Fibroblast of the aortic adventitia (primary cell): ENCODE data around the gene MYL5. TPM values are rescaled to one million over a fixed set of nuclear protein-coding genes. Genes with fewer than 3 reads are reported as not detected.

ENCODE experiments used
- DNase-seq: peaks from one replicate; pipeline ENCODE4 v3.0.0-alpha.2; 2010; ENCODE audit warnings: low read depth
- H3K4me3 ChIP-seq: 2 replicates; pipeline ENCODE4 v1.5.1; 2011; ENCODE audit warnings: low read depth, mild to moderate bottlenecking, control low read depth, low read length, moderate library complexity
- total RNA-seq: library from RNA; depleted of rRNA; stranded (reverse); fragments of >200 nt; gene quantifications from 2 replicates; pipeline ENCODE4 v1.2.3, GENCODE V29; 2012; ENCODE audit warnings: low replicate concordance
- TF ChIP-seq, protein P1 (sequence below): IDR thresholded peaks from 2 replicates; pipeline ENCODE4 v1.5.1; 2011; ENCODE audit warnings: mild to moderate bottlenecking, low read length, control low read depth, inconsistent platforms; ENCODE audit not compliant: insufficient read depth

The MYL5 gene
- total RNA-seq, 1 donor, result 20.4 TPM

- DNase-seq, result no peak
- TF ChIP-seq, protein P1, sequence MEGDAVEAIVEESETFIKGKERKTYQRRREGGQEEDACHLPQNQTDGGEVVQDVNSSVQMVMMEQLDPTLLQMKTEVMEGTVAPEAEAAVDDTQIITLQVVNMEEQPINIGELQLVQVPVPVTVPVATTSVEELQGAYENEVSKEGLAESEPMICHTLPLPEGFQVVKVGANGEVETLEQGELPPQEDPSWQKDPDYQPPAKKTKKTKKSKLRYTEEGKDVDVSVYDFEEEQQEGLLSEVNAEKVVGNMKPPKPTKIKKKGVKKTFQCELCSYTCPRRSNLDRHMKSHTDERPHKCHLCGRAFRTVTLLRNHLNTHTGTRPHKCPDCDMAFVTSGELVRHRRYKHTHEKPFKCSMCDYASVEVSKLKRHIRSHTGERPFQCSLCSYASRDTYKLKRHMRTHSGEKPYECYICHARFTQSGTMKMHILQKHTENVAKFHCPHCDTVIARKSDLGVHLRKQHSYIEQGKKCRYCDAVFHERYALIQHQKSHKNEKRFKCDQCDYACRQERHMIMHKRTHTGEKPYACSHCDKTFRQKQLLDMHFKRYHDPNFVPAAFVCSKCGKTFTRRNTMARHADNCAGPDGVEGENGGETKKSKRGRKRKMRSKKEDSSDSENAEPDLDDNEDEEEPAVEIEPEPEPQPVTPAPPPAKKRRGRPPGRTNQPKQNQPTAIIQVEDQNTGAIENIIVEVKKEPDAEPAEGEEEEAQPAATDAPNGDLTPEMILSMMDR, result no peak
- no peak overlapping the region for H3K4me3 ChIP-seq
Observed at GRCh38 chr4:712093-712492, 37.8 kb downstream of the MYL5 start.

DNA sequence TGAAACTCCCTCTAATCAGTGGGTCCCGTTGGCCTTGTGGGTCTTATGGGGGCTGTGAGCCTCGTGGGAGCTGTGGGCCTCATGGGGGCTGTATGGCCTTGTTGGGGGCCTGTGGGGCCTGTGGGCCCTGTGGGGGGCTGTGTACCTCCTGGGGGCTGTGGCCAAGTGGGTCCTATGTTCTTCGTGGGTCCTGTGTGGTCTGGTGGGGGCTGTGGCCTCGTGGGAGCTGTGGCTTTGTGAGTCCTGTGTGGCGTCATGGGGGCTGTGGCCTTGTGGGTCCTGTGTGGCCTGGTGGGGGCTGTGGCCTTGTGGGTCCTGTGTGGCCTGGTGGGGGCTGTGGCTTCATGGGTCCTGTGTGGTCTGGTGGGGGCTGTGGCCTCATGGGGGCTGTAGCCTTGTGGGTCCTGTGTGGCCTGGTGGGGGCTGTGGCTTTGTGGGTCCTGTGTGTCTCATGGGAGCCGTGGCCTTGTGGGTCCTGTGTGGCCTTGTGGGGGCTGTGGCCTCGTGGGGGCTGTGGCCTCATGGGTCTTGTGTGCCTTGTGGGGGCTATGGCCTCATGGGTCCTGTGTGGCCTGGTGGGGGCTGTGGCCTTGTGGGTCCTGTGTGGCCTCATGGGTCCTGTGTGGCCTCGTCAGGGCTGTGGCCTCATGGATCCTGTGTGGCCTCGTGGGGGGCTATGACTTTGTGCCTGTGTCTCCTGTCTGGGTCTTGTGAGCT, 38.7 kb downstream of the MYL5 start:
- TF ChIP-seq, protein P1, result no peak
- no peak overlapping the region for H3K4me3 ChIP-seq
- no peak for DNase-seq

DNA sequence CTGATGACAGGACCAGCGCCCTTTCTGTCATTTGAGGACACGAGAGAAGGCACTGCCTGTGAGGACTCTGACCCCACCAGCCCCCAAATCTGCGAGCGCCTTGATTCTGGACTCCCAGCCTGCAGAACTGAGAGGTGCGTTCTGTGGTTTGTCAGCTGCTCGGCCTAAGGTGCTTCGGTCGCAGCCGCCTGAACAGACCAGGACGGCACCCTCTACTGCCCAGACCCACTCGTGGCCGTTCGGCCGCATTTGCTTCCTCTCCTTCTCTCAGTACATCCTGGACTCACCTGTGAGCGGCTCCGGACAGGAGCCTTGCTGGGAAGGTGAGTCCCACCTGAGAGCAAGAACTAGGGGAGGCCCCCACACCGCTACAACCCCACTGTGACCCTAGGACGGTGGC, 39.7 kb downstream of the MYL5 start:
- TF ChIP-seq, protein P1, result no peak
- H3K4me3 ChIP-seq, result no peak overlapping the region
- DNase-seq, result no peak

- TF ChIP-seq, protein P1, result no peak
- H3K4me3 ChIP-seq, result no peak overlapping the region
- no peak for DNase-seq
Observed at GRCh38 chr4:717601-718320, 43.4 kb downstream of the MYL5 start.

DNA sequence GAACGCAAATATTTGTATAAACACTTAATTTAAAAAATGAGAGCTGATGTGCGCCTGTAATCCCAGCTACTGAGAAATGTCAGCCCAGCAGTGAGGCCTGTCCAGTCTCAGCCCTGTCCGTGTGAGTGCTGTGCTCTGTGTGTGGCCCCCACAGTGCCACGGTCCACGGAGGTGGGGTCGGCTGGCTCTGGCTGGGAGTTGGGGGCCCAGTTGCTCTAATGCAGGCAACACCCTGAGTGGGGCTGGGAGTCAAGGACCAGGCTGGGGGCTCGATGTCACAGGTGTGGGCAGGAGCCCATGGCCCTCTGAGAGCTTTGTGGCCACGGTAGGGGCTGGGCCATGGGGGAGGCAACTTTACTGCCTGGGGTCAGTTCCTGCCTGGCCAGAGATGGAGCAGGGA, 44.1 kb downstream of the MYL5 start:
- no peak overlapping the region for H3K4me3 ChIP-seq

GRCh38 chr4:720111-720860, 45.9 kb downstream of the MYL5 start:
- H3K4me3 ChIP-seq, result no peak overlapping the region
- DNase-seq, result no peak
- TF ChIP-seq, protein P1, result no peak

More for the DNA sequence above, 44.1 kb downstream of the MYL5 start:
- DNase-seq, result no peak
- TF ChIP-seq, protein P1, result no peak
